ENCODE results near the gene MBL2.

Gene MBL2

GRCh38 chr10:52729271-52730104, 43.1 kb downstream of the MBL2 start:
- no peaks in the 10 kb centered on the region for H3K27me3 Mint-ChIP-seq (ENCODE audit: low read depth, poor library complexity)

GRCh38 chr10:52720018-52720417, 52.6 kb downstream of the MBL2 start:
- no peaks in the 10 kb centered on the region for H3K27me3 Mint-ChIP-seq (ENCODE audit: low read depth, poor library complexity)
- DNase-seq = no peak
- peaks cover 10% of the 10 kb centered on the region for H3K36me3 Mint-ChIP-seq (ENCODE audit: low read depth)
- H3K4me3 Mint-ChIP-seq = no peak overlapping the region
- TF ChIP-seq CTCF (IDR thresholded peaks at IDR 0.05) = no peak
- H3K9me3 Mint-ChIP-seq = peaks cover 26% of the 10 kb centered on the region
- no peak overlapping the region for H3K27ac Mint-ChIP-seq
- H3K4me1 Mint-ChIP-seq = no peaks in the 10 kb centered on the region

More at GRCh38 chr10:52729271-52730104, 43.1 kb downstream of the MBL2 start:
- DNase-seq = no peak
- Mint-ChIP-seq H3K27ac (no peak overlapping the region), H3K36me3 (ENCODE audit: low read depth) (peaks cover 13% of the 10 kb centered on the region), H3K4me3 (no peak overlapping the region), H3K4me1 (peaks cover 14% of the 10 kb centered on the region), H3K9me3 (peaks cover 29% of the 10 kb centered on the region)
- TF ChIP-seq CTCF (IDR thresholded peaks at IDR 0.05) = peak; percentile 57
